ENCODE results near the gene HLTF.

- TF ChIP-seq POLR2A (IDR thresholded peaks at IDR 0.05) = no peak
- TF ChIP-seq CTCF (IDR thresholded peaks at IDR 0.05 in 8 of 11, conservative IDR thresholded peaks at IDR 0.05 in 3 of 11) = no peak
Measured at GRCh38 chr3:149004622-149005021, 81.7 kb downstream of the HLTF start.
